Activated CD4-positive, alpha-beta T cell treated with anti-CD3 and anti-CD28 coated beads, Interleukin-2, Interleukin-6, amounts not matched to agents 100 ng/mL and 50 ng/mL, durations not matched to agents 16 hours and 8 hours (primary cell): ENCODE results near the gene MAPKAP1.

ENCODE experiments used
- DNase-seq: peaks from one replicate; pipeline ENCODE4 v3.0.0-alpha.2; 2020

The MAPKAP1 gene

GRCh38 chr9:125558453-125559092 lies 148.4 kb downstream of the MAPKAP1 start:
- DNase-seq, result peak; percentile 74

GRCh38 chr9:125556046-125556721 lies 150.8 kb downstream of the MAPKAP1 start:
- no peak for DNase-seq

GRCh38 chr9:125554726-125555125 lies 152.3 kb downstream of the MAPKAP1 start:
- no peak for DNase-seq

GRCh38 chr9:125551781-125552180 lies 155.2 kb downstream of the MAPKAP1 start:
- DNase-seq, result no peak

GRCh38 chr9:125549891-125550885 lies 156.8 kb downstream of the MAPKAP1 start:
- DNase-seq, result no peak

- DNase-seq, result no peak
These were observed 157.5 kb downstream of the MAPKAP1 start for GRCh38 chr9:125549465-125549871.

GRCh38 chr9:125549039-125549438 lies 158.0 kb downstream of the MAPKAP1 start:
- no peak for DNase-seq

GRCh38 chr9:125548141-125548540 lies 158.9 kb downstream of the MAPKAP1 start:
- DNase-seq, result no peak

GRCh38 chr9:125547368-125547767 lies 159.6 kb downstream of the MAPKAP1 start:
- DNase-seq, result no peak

GRCh38 chr9:125545845-125546244 lies 161.2 kb downstream of the MAPKAP1 start:
- DNase-seq, result no peak

- DNase-seq, result no peak
These were observed 161.9 kb downstream of the MAPKAP1 start for GRCh38 chr9:125544988-125545651.

GRCh38 chr9:125544484-125544883 lies 162.5 kb downstream of the MAPKAP1 start:
- no peak for DNase-seq

GRCh38 chr9:125541840-125542243 lies 165.2 kb downstream of the MAPKAP1 start:
- no peak for DNase-seq

GRCh38 chr9:125540497-125540896 lies 166.5 kb downstream of the MAPKAP1 start:
- no peak for DNase-seq

GRCh38 chr9:125538092-125538473 lies 168.9 kb downstream of the MAPKAP1 start:
- DNase-seq, result no peak

GRCh38 chr9:125537442-125538091 lies 169.4 kb downstream of the MAPKAP1 start:
- no peak for DNase-seq

GRCh38 chr9:125536776-125537175 lies 170.2 kb downstream of the MAPKAP1 start:
- no peak for DNase-seq

GRCh38 chr9:125536167-125536772 lies 170.7 kb downstream of the MAPKAP1 start:
- no peak for DNase-seq

GRCh38 chr9:125534971-125535701 lies 171.9 kb downstream of the MAPKAP1 start:
- DNase-seq, result no peak

- DNase-seq, result no peak
These were observed 174.0 kb downstream of the MAPKAP1 start for GRCh38 chr9:125532812-125533594.
